Measurements from ENCODE around the gene SLC35F4. TPM values are rescaled to one million over a fixed set of nuclear protein-coding genes. Genes with fewer than 3 reads are reported as not detected.
"Not testable (repeated sequence)": the region's sequence is repeated elsewhere in the genome, so short reads cannot be mapped to it uniquely, and the experiment has no call there.

The SLC35F4 gene
- total RNA-seq, 4 donors from 2014 or later: 1.5 to 4.0 (median 1.6) TPM

DNA sequence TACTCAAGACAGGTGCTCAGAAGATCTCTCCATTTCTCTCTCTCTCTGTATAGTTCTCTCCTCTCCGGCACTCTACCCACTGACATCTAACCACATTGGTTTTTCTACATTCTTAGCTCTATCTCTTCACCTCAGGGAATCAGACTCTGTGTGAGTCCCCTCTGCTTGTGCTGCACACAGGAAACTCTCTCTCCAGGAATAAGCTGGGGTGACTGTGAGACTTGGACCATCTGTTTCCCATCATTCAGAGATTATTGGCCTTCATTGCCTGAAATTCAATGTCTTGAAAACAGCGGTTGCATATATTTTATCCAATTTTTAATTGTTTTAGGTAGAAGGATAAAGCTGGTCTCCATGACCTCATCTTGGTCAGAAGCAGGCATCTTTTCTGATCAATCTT lies 105.0 kb downstream of the SLC35F4 start:
- WGBS, 2 donors: 90 to 91% methylated on average over 2 of the region's 2 CpGs
- Histone ChIP-seq H3K9me3 (no peaks in the 10 kb centered on the region), H3K4me3 (replicated peaks in 1 of 3) (no peak overlapping the region), H3K36me3 (no peaks in the 10 kb centered on the region), H3K27me3 (no peaks in the 10 kb centered on the region), H3K27ac (no peak overlapping the region), H3K4me1 (no peaks in the 10 kb centered on the region)
- TF ChIP-seq POLR2A (IDR thresholded peaks at IDR 0.05): no peak
- TF ChIP-seq, protein P1, sequence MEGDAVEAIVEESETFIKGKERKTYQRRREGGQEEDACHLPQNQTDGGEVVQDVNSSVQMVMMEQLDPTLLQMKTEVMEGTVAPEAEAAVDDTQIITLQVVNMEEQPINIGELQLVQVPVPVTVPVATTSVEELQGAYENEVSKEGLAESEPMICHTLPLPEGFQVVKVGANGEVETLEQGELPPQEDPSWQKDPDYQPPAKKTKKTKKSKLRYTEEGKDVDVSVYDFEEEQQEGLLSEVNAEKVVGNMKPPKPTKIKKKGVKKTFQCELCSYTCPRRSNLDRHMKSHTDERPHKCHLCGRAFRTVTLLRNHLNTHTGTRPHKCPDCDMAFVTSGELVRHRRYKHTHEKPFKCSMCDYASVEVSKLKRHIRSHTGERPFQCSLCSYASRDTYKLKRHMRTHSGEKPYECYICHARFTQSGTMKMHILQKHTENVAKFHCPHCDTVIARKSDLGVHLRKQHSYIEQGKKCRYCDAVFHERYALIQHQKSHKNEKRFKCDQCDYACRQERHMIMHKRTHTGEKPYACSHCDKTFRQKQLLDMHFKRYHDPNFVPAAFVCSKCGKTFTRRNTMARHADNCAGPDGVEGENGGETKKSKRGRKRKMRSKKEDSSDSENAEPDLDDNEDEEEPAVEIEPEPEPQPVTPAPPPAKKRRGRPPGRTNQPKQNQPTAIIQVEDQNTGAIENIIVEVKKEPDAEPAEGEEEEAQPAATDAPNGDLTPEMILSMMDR (IDR thresholded peaks at IDR 0.05): no peak
- intact Hi-C loops (cut with DNase I): no loop called here
- no peak for DNase-seq

DNA sequence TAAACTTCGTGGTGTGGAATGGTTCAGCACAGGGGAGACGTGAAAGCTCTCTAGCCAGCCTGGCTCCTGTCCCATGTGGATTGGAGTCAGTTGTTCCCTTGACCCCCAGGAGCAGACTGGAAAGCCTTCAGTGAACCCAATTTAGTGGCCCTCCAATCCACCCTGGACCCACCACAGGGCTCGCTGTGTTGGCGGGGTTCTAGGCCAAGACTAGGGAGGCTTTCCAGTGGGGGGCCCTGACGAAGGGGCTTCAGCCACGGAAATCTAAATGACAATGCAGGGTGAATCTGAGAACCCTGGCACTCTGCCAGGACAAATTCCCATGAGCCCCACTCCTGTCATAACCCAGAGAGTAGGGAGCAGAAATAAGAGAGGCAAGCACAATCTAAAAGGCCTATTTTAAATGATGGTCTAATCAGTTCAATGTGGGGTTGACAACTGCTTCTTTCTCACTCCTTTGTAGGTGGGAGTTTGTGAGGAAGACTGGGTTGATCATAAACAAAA lies 110.8 kb downstream of the SLC35F4 start:
- H3K27me3 ChIP-seq: no peaks in the 10 kb centered on the region
- no peak for TF ChIP-seq POLR2A (IDR thresholded peaks at IDR 0.05)
- TF ChIP-seq, protein P1 (IDR thresholded peaks at IDR 0.05): no peak
- no peaks in the 10 kb centered on the region for H3K9me3 ChIP-seq
- H3K4me3 ChIP-seq (replicated peaks in 1 of 3): no peak overlapping the region
- H3K4me1 ChIP-seq: no peaks in the 10 kb centered on the region
- no peak overlapping the region for H3K27ac ChIP-seq
- no peak for DNase-seq
- no peaks in the 10 kb centered on the region for H3K36me3 ChIP-seq
- intact Hi-C loops (cut with DNase I): no loop called here
- WGBS, 2 donors: 59 to 76% methylated on average over 6 of the region's 6 CpGs

DNA sequence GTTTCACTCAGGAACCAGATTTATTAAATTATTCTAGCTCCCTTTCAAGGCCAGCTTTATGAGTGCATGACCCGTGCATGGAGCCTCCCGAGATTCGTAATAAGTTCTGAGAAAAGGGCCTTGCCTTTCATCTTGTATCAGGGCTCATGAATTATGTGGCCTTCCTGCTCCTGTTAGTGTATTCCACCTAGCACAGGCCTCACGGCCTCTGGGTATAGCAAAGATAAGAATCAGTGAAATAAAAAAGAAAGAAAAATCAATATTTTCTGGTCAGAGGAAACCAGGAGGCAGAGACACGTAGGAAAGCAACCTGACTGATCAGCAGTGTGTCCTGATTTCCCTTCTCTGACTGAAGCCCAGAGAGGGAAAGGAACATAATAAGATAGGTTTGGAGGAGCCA lies 111.4 kb downstream of the SLC35F4 start:
- intact Hi-C loops (cut with DNase I): no loop called here

DNA sequence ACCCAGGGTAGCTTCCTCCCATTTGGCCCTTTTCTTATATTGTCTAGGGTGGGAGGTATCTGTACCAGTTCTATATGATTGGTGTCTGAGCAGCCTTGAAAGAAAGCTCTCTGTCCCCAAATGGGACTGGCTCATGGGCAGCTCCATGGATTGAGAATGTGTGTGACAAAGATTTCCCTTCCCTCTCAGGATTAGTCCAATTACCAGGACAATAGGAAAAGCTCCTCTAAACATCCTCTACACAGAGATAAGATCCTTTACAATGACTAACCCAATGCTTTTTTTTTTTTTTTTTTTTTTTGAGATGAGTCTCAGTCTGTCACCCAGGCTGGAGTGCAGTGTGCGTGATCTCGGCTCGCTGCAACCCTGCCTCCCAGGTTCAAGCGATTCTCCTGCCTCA lies 112.1 kb downstream of the SLC35F4 start:
- Histone ChIP-seq H3K4me3 (replicated peaks in 1 of 3) (no peak overlapping the region), H3K4me1 (no peaks in the 10 kb centered on the region), H3K36me3 (no peaks in the 10 kb centered on the region), H3K27ac (no peak overlapping the region), H3K27me3 (no peaks in the 10 kb centered on the region), H3K9me3 (no peaks in the 10 kb centered on the region)
- DNase-seq: no peak
- WGBS, 2 donors: 93 to 99% methylated on average over 4 of the region's 4 CpGs
- intact Hi-C loops (cut with DNase I): no loop called here
- no peak for TF ChIP-seq POLR2A (IDR thresholded peaks at IDR 0.05)
- TF ChIP-seq, protein P1 (IDR thresholded peaks at IDR 0.05): no peak

More for the DNA sequence above, 111.4 kb downstream of the SLC35F4 start:
- Histone ChIP-seq H3K4me3 (replicated peaks in 1 of 3) (no peak overlapping the region), H3K4me1 (no peaks in the 10 kb centered on the region), H3K27ac (no peak overlapping the region), H3K9me3 (no peaks in the 10 kb centered on the region), H3K27me3 (no peaks in the 10 kb centered on the region), H3K36me3 (no peaks in the 10 kb centered on the region)
- TF ChIP-seq, protein P1 (IDR thresholded peaks at IDR 0.05): no peak
- no peak for TF ChIP-seq POLR2A (IDR thresholded peaks at IDR 0.05)
- 82 to 90% methylated on average over 5 of the region's 5 CpGs for WGBS, 2 donors
- no peak for DNase-seq

DNA sequence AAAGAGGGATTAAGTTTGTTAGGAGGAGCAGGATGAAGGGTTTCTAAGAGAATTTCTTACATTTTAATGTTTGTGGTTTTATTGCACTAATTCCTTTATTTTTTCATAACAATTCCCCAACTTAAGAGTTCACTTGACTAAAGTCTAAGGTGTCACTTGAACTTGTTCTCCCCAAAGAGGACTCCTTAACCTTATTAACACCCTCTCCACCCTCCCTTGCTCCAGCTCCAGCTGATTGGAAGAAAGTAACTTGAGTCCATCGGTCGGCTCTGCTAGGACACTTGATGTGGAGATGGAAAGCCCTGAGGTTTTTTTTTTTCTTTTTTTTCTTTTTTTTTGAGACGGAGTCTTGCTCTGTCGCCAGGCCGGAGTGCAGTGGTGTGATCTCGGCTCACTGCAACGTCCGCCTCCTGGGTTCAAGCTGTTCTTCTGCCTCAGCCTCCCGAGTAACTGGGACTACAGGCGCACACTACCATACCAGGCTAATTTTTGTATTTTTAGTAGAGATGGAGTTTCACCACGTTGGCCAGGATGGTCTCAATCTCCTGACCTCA lies 113.7 kb downstream of the SLC35F4 start:
- WGBS, 2 donors: 68 to 71% methylated on average over 11 of the region's 11 CpGs
- DNase-seq; H3K9me3 ChIP-seq; H3K27ac ChIP-seq; H3K36me3 ChIP-seq; H3K27me3 ChIP-seq; intact Hi-C loops (cut with DNase I); H3K4me1 ChIP-seq; H3K4me3 ChIP-seq (replicated peaks in 1 of 3): not testable (repeated sequence)

All from thyroid gland (tissue), 4 donors.